ENCODE measurements around the gene SHB. TPM values are rescaled to one million over a fixed set of nuclear protein-coding genes. Genes with fewer than 3 reads are reported as not detected.

Gene SHB
- total and polyA plus RNA-seq, 2 of the 13 experiments (the other 11 are each of a cell fraction or from before 2014, with no cell fraction given), result 19.4 to 20.7 TPM

DNA sequence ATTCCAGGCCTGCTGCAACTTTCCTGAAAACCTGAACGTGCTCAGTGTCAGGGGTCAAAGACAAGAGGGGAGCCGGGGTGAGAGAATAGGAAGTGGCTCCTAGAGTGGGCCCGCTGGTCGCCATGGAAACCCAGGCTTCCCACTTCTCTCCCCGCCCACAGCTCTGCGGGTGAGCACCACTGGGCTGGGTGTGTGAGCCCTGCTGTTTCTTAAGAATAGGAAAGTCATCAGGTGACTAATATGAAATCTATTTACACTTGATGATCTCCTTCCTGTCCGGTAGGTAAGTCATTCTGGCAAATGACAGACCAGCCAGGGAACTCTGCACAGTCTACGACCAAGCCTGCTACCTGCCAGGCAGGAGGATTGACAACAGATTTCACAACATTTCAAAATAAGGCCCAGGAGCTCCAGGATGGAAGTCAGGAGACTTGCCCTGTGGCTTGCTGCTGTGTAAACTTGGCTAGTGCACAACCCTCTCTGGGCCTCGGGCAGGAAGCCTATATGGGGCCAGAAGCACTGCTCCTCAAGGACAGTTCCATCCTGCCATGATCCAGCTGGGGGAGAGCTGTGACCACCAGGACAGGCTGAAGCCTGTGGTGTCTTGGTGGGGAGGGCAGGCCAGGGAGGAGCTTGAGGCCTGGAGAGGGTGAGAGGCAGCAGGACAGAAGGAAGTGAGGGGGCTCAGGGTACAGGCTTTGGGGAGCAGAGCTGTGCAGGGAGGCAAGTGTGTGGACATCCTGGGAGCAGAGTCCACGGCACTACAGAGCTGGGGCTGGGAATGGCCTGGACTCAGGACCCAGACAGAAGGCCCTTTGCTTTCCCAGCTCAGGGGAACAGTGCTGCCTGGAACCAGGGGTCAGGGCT is 60.6 kb downstream of the SHB start (continued):
- TF ChIP-seq, protein P1, sequence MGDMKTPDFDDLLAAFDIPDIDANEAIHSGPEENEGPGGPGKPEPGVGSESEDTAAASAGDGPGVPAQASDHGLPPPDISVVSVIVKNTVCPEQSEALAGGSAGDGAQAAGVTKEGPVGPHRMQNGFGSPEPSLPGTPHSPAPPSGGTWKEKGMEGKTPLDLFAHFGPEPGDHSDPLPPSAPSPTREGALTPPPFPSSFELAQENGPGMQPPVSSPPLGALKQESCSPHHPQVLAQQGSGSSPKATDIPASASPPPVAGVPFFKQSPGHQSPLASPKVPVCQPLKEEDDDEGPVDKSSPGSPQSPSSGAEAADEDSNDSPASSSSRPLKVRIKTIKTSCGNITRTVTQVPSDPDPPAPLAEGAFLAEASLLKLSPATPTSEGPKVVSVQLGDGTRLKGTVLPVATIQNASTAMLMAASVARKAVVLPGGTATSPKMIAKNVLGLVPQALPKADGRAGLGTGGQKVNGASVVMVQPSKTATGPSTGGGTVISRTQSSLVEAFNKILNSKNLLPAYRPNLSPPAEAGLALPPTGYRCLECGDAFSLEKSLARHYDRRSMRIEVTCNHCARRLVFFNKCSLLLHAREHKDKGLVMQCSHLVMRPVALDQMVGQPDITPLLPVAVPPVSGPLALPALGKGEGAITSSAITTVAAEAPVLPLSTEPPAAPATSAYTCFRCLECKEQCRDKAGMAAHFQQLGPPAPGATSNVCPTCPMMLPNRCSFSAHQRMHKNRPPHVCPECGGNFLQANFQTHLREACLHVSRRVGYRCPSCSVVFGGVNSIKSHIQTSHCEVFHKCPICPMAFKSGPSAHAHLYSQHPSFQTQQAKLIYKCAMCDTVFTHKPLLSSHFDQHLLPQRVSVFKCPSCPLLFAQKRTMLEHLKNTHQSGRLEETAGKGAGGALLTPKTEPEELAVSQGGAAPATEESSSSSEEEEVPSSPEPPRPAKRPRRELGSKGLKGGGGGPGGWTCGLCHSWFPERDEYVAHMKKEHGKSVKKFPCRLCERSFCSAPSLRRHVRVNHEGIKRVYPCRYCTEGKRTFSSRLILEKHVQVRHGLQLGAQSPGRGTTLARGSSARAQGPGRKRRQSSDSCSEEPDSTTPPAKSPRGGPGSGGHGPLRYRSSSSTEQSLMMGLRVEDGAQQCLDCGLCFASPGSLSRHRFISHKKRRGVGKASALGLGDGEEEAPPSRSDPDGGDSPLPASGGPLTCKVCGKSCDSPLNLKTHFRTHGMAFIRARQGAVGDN (CRISPR knock-in tag; IDR thresholded peaks at IDR 0.05), result peak; percentile 97
- TF ChIP-seq PITX1 (CRISPR knock-in tag; IDR thresholded peaks at IDR 0.05) (0 out of 2 replicates have a peak, but pooled peaks have one; percentile 21), MAX (IDR thresholded peaks at IDR 0.05) (peak; percentile 19; the same call in 1 of the 2 replicates), ZNF772 (CRISPR knock-in tag; IDR thresholded peaks at IDR 0.05) (0 out of 2 replicates have a peak, but pooled peaks have one; percentile 47), NFKB2 (CRISPR knock-in tag; IDR thresholded peaks at IDR 0.05; ENCODE audit: borderline replicate concordance) (peak; percentile 42; the same call in 1 of the 2 replicates), SIN3B (IDR thresholded peaks at IDR 0.05; ENCODE audit: low read length) (no peak), EP300 (IDR thresholded peaks at IDR 0.05; ENCODE audit: low read depth in 2 of 2, low read length in 2 of 2) (peak in 1 of 2 experiments; percentile 14; a peak in 1 of 4 replicates), EP300 (CRISPR knock-in tag; IDR thresholded peaks at IDR 0.05; ENCODE audit: borderline replicate concordance) (no peak), CENPX (CRISPR knock-in tag; IDR thresholded peaks at IDR 0.05) (no peak), ZNF501 (CRISPR knock-in tag; IDR thresholded peaks at IDR 0.05) (peak; percentile 77; the same call in 1 of the 2 replicates), E2F1 (CRISPR knock-in tag; IDR thresholded peaks at IDR 0.05) (no peak), ARNTL (CRISPR knock-in tag; IDR thresholded peaks at IDR 0.05) (no peak), ZNF414 (CRISPR knock-in tag; IDR thresholded peaks at IDR 0.05) (peak; percentile 82; the same call in 1 of the 2 replicates), ZNF329 (CRISPR knock-in tag; IDR thresholded peaks at IDR 0.05; ENCODE audit: low read depth) (no peak), ZBTB44 (CRISPR knock-in tag; IDR thresholded peaks at IDR 0.05) (no peak), MED13 (CRISPR knock-in tag; IDR thresholded peaks at IDR 0.05) (0 out of 2 replicates have a peak, but pooled peaks have one; percentile 34), RCOR2 (CRISPR knock-in tag; IDR thresholded peaks at IDR 0.05) (peak; percentile 30; the same call in 1 of the 2 replicates), HHEX (CRISPR knock-in tag; IDR thresholded peaks at IDR 0.05) (no peak), WIZ (CRISPR knock-in tag; IDR thresholded peaks at IDR 0.05) (0 out of 2 replicates have a peak, but pooled peaks have one; percentile 53)
- TF ChIP-seq, protein P2, sequence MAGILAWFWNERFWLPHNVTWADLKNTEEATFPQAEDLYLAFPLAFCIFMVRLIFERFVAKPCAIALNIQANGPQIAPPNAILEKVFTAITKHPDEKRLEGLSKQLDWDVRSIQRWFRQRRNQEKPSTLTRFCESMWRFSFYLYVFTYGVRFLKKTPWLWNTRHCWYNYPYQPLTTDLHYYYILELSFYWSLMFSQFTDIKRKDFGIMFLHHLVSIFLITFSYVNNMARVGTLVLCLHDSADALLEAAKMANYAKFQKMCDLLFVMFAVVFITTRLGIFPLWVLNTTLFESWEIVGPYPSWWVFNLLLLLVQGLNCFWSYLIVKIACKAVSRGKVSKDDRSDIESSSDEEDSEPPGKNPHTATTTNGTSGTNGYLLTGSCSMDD (CRISPR knock-in tag; IDR thresholded peaks at IDR 0.05), result no peak

Data from HepG2 (cell line).